SU-DHL-6 (cell line): Measurements from ENCODE around the gene TMC6.

Experiments
- H2AFZ ChIP-seq: fragments of 200-600 bp; sonication (generic); 2 replicates; pipeline ENCODE4 v1.6.1; 2014; ENCODE audit warnings: low read depth, mild to moderate bottlenecking, moderate library complexity, mixed read lengths, antibody characterized with exemption, low read length; ENCODE audit not compliant: severe bottlenecking
- H3F3A ChIP-seq: fragments of 200-600 bp; shearing (Covaris generic); 2 replicates; pipeline ENCODE4 v1.6.0; 2016; ENCODE audit warnings: antibody characterized with exemption, mild to moderate bottlenecking; ENCODE audit not compliant: insufficient read depth
- H3K27ac ChIP-seq: fragments of 200-600 bp; sonication (generic); 2 replicates; pipeline ENCODE4 v1.5.1; 2016; ENCODE audit warnings: low read depth, mild to moderate bottlenecking, low read length, moderate library complexity, mixed read lengths
- H3K27me3 ChIP-seq: fragments of 200-600 bp; sonication (generic), shearing (Covaris generic); 2 replicates; pipeline ENCODE4 v1.6.0; 2014; ENCODE audit warnings: mild to moderate bottlenecking, low read length
- H3K36me3 ChIP-seq: fragments of 200-600 bp; sonication (generic); 2 replicates; pipeline ENCODE4 v1.6.1; 2014; ENCODE audit warnings: mild to moderate bottlenecking, low read length, mixed read lengths
- H3K4me2 ChIP-seq: fragments of 300-600, 200-600 bp; shearing (Covaris generic), sonication (generic); 2 replicates; pipeline ENCODE4 v1.6.0; 2014; ENCODE audit warnings: low read length, low read depth, mild to moderate bottlenecking; ENCODE audit not compliant: poor library complexity, severe bottlenecking
- H3K4me3 ChIP-seq: fragments of 200-600 bp; sonication (generic); 2 replicates; pipeline ENCODE4 v1.5.1; 2014; ENCODE audit warnings: antibody characterized with exemption, low read length, mild to moderate bottlenecking, mixed read lengths; ENCODE audit not compliant: insufficient read depth, poor library complexity, severe bottlenecking
- H3K79me2 ChIP-seq: fragments of 200-600 bp; sonication (generic); 2 replicates; pipeline ENCODE4 v1.6.1; 2014; ENCODE audit warnings: mild to moderate bottlenecking, low read length, moderate library complexity; ENCODE audit not compliant: insufficient read depth
- H3K9ac ChIP-seq: fragments of 200-600 bp; sonication (generic); 2 replicates; pipeline ENCODE4 v1.7.0; 2014; ENCODE audit warnings: mild to moderate bottlenecking, low read length
- H3K9me2 ChIP-seq: fragments of 200-600 bp; sonication (generic); replicated peaks from 2 replicates; pipeline ENCODE4 v1.6.1; 2014; ENCODE audit warnings: low read length; ENCODE audit not compliant: insufficient read depth
- H3K9me3 ChIP-seq: fragments of 200-600 bp; sonication (generic); 2 replicates; pipeline ENCODE4 v1.6.1; 2014; ENCODE audit warnings: low read length, mixed read lengths; ENCODE audit not compliant: insufficient read depth
- H4K20me1 ChIP-seq: fragments of 200-600 bp; sonication (generic); 2 replicates; pipeline ENCODE4 v1.6.1; 2014; ENCODE audit warnings: low read depth, mild to moderate bottlenecking, antibody characterized with exemption, low read length, moderate library complexity, mixed read lengths
- CTCF ChIP-seq: fragments of 200-600 bp; sonication (generic); IDR thresholded peaks from one replicate; pipeline ENCODE4 v1.5.1; 2017; ENCODE audit warnings: antibody characterized with exemption, mild to moderate bottlenecking, low read length, moderate library complexity; ENCODE audit not compliant: insufficient read depth, poor library complexity, severe bottlenecking
- EZH2phosphoT487 ChIP-seq: fragments of 200-600 bp; sonication (generic), shearing (Covaris generic); conservative IDR thresholded peaks from 2 replicates; pipeline ENCODE4 v1.6.1; 2018; ENCODE audit warnings: mild to moderate bottlenecking, antibody characterized with exemption, low read length, moderate library complexity, mixed read lengths

TMC6 gene

DNA sequence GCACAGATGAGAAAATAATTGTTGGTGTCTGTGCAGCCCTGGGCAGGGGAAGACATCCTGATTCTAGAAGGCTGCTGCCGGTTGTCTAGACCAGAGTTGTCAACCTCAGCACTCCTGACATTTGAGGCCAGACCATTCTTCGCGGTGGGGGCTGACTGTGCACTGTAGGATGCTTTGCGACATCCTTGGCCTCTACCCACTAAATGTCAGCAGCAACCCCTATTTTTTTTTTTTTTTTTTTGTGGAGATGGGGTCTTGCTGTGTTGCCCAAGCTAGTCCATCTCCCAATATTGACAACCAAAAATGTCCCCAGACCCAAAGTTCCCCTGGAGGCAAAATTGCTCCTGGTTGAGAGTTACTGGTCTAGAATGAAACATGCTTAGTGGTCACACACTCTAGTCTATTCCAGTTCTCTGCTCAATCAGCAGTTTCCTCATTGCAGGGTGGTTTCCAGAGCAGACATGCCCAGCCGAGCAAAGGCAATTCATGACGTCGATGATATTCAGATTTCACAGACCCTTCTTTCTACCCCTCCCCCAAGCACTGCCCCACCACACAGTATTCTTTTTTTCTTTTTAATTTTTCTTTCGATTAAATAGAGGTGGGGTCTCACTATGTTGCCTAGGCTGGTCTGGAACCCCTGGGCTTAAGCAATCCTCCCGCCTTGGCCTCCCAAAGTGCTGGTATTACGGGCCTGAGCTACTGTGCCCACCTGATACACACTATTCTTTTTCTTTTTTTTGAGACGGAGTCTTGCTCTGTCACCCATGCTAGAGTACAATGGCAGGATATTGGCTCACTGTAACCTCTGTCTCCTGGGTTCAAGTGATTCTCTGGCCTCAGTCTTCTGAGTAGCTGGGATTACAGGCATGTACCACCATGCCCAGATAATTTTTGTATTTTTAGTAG lies 26.6 kb upstream of the TMC6 start:
- H4K20me1 ChIP-seq: no peaks in the 10 kb centered on the region
- H3K79me2 ChIP-seq: no peaks in the 10 kb centered on the region
- H3K36me3 ChIP-seq: no peaks in the 10 kb centered on the region
- peak overlapping the region; percentile 60 for H3K4me2 ChIP-seq
- H2AFZ ChIP-seq: no peak overlapping the region
- H3K9ac ChIP-seq: peak overlapping the region; percentile 59
- no peaks in the 10 kb centered on the region for H3K9me2 ChIP-seq
- H3K27me3 ChIP-seq: no peaks in the 10 kb centered on the region
- peaks cover 62% of the 10 kb centered on the region for H3F3A ChIP-seq
- TF ChIP-seq CTCF (no peak), EZH2phosphoT487 (no peak)
- H3K4me3 ChIP-seq: no peak overlapping the region
- H3K27ac ChIP-seq: peak overlapping the region; percentile 96
- no peaks in the 10 kb centered on the region for H3K9me3 ChIP-seq

- peak overlapping the region; percentile 47 for H3K9ac ChIP-seq
- TF ChIP-seq EZH2phosphoT487 (no peak), CTCF (no peak)
- no peaks in the 10 kb centered on the region for H3K36me3 ChIP-seq
- H3F3A ChIP-seq: peaks cover 82% of the 10 kb centered on the region
- no peak overlapping the region for H3K4me3 ChIP-seq
- H3K27me3 ChIP-seq: no peaks in the 10 kb centered on the region
- no peaks in the 10 kb centered on the region for H3K9me2 ChIP-seq
- no peaks in the 10 kb centered on the region for H3K79me2 ChIP-seq
- H3K9me3 ChIP-seq: no peaks in the 10 kb centered on the region
- H3K27ac ChIP-seq: peak overlapping the region; percentile 96
- H4K20me1 ChIP-seq: no peaks in the 10 kb centered on the region
- H3K4me2 ChIP-seq: peak overlapping the region; percentile 60
- peak overlapping the region; percentile 5 for H2AFZ ChIP-seq
Observed at GRCh38 chr17:78151514-78152008, 23.0 kb upstream of the TMC6 start.

- H3K9ac ChIP-seq: peak overlapping the region; percentile 70
- TF ChIP-seq EZH2phosphoT487 (no peak), CTCF (no peak)
- H3K9me3 ChIP-seq: no peaks in the 10 kb centered on the region
- H3K4me2 ChIP-seq: peak overlapping the region; percentile 68
- no peak overlapping the region for H2AFZ ChIP-seq
- no peaks in the 10 kb centered on the region for H3K79me2 ChIP-seq
- peak overlapping the region; percentile 96 for H3K27ac ChIP-seq
- H4K20me1 ChIP-seq: no peaks in the 10 kb centered on the region
- no peaks in the 10 kb centered on the region for H3K36me3 ChIP-seq
- peak overlapping the region; percentile 17 for H3K4me3 ChIP-seq
- H3F3A ChIP-seq: peaks cover 55% of the 10 kb centered on the region
- no peaks in the 10 kb centered on the region for H3K9me2 ChIP-seq
- H3K27me3 ChIP-seq: no peaks in the 10 kb centered on the region
Observed at GRCh38 chr17:78148286-78149016, 19.9 kb upstream of the TMC6 start.
